HG02973 (cell line): ENCODE results near the gene SPTBN2.

Source experiments
- ATAC-seq: cut with Tn5 transposase; IDR thresholded peaks from one replicate; pipeline ENCODE4 v1.9.1; 2021; ENCODE audit warnings: moderate library complexity; ENCODE audit not compliant: unreplicated experiment

Gene SPTBN2

DNA sequence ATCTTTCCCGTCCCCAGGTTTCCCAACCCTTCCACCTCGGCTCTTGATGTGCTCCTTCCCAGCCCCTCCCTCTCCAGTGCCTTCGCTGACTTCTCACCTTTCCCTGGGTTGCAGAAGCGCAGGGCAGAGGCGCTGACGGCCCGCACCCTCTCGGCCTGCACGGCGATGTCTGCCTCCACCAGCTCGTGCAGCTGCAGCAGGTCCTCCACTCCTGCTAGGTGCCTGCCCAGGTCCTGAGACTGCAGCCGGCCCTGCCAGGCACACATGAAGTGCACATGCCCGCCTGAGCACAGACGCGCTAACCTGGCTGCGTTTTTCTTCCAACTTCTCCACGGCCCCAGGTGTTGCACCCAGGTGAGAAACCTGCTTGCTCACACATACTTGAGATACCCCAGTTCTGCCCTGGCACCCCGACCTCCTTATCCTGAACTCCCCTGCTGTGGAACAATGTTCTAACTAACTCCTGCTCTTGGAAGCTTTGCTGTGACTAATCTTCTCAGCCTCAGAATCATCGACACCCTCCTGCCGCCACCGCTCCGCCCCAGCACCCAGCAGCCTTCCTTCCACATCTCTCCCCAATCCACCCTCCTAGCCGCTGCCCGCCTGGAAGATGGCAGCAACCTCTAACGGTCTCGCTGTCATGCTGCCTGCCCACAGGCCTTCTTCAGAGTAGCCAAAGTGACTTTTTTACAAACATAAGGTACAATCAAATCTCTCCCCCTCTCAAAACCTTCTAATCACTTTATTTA lies 23.3 kb downstream of the SPTBN2 start:
- ATAC-seq, result no peak

GRCh38 chr11:66704659-66705360 lies 24.2 kb downstream of the SPTBN2 start:
- no peak for ATAC-seq

DNA sequence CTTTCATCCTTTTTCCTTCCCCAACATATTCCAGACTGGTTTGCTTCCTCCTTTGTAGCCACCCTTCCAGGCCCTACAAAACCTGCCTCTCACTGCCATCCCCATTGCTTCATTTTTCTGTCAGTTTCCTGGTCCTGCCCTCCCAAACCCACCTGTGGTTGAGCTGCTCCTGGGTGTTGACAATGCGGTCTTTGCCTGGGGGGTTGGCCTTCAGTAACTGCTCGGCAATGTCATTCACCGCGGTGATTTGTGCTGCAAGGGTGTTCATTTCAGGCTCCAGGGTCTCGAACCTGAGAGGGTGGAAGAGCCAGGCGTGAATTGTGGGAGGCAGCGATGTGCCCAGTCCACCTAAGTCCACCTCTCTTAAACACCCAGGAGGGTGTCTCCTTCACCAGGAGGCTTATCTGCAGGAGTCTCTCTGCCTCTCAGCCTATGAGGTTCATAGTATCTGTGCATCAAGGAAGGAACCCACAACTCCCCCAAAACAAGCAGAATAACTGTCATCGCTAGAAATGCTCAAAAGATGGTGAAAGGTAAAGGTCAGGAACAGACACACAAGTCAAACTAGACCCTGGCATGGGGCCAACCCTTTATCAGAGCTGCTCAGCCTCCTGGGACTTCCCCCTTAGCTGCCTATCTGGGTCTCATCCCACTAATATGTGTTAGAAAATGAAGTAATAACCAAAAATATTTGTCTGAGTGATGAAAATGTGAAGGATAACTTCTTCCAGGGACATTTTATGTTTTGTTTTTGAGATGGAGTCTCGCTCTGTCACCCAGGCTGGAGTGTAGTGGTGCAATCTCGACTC lies 27.4 kb downstream of the SPTBN2 start:
- ATAC-seq, result no peak

DNA sequence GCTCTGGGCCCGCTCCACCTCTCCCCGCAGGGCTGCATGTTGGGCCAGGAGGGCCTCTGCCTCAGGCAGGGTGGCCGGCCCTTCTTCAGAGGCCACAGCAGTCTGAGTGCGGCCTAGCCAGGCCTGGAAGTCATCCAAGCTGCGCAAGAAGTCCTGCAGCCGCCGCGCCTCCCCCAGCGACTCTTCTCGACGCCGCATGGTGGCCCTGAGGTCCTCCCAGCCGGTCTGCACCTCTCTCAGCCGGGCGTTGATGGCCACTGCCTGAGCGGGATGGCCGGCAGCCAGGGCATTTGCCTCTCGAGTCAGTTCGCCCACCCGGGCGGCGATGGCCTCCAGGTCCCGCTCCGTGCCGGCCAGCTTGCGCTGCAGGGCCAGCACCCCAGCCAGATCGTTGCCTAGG lies 28.3 kb downstream of the SPTBN2 start:
- no peak for ATAC-seq

DNA sequence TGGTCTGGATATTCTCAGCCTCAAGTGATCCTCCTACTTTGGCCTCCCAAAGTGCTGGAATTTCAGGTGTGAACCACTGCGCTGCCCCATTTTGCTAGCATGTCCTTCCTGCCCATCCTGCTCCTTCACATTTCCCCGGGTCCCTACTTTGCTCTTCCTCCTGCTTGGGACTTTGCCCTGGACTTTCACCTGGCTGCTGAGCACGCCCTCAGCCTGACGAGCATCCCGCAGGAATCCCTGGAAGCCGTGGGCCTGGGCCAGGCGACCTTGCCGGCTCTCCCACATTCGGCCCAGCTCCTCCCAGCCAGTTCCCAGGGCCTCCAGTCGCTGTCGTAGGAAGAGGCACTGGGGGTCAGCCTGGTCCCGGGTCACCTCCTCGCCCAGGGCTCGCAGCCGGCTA lies 28.7 kb downstream of the SPTBN2 start:
- ATAC-seq, result no peak

- ATAC-seq, result no peak
Observed at GRCh38 chr11:66698491-66698890, 30.5 kb downstream of the SPTBN2 start.

DNA sequence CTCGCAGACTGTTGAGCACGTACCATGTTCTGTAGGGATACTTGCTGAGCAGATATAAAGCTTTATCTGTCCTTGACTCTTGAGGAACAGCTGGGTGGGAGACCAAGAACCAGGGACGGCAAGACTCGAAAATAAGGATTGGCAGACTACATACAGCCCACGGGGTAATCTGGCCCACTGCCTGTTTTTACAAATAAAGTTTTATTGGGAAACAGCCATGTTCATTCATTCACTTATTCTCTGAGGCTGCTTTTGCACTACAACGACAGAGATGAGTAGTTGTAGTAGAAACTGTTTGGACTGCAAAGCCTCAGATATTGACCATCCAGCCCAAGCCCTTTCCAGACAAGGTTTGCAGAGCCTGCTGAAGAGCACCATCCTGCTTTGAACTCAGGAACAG lies 31.0 kb downstream of the SPTBN2 start:
- no peak for ATAC-seq

GRCh38 chr11:66696146-66696545 lies 32.9 kb downstream of the SPTBN2 start:
- ATAC-seq, result no peak

- ATAC-seq, result no peak
Observed at GRCh38 chr11:66694732-66695207, 34.2 kb downstream of the SPTBN2 start.

GRCh38 chr11:66694056-66694410 lies 35.0 kb downstream of the SPTBN2 start:
- ATAC-seq, result no peak

DNA sequence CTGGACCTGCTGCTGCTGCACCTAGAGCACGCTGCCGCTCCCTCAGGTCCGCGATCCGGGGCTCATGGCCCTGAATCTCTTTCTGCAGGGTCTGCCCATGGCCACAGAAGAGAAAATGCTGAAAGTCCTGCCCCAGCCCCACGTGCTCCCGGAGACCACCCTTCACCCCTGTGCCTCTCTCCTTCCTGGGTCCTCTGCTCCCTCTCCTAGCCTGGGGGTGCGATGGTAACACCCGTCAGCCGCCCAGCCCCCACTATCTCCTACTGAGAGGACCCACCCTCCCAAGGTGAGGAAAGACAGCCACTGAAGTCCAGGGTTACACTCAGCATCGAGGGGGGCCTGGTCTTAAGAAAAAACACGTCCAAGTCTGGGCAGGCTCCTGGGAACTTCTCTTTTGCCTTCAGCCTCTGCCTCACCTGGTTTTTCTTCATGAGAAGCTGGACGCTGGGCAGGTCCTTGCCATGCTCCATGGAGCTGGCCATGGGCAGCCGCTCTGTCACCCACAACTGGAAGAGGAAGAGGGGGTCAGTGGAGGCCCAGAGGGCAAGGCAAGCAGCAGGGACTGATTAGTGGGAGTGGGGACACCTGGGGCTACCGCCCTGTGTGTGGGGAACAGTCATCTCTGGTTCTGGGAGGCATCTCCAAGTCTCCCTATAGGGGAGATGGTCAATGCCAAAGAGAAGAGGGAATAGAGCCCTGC lies 35.5 kb downstream of the SPTBN2 start:
- no peak for ATAC-seq

- no peak for ATAC-seq
Observed at GRCh38 chr11:66692871-66693331, 36.1 kb downstream of the SPTBN2 start.

GRCh38 chr11:66692446-66692845 lies 36.6 kb downstream of the SPTBN2 start:
- ATAC-seq, result no peak

DNA sequence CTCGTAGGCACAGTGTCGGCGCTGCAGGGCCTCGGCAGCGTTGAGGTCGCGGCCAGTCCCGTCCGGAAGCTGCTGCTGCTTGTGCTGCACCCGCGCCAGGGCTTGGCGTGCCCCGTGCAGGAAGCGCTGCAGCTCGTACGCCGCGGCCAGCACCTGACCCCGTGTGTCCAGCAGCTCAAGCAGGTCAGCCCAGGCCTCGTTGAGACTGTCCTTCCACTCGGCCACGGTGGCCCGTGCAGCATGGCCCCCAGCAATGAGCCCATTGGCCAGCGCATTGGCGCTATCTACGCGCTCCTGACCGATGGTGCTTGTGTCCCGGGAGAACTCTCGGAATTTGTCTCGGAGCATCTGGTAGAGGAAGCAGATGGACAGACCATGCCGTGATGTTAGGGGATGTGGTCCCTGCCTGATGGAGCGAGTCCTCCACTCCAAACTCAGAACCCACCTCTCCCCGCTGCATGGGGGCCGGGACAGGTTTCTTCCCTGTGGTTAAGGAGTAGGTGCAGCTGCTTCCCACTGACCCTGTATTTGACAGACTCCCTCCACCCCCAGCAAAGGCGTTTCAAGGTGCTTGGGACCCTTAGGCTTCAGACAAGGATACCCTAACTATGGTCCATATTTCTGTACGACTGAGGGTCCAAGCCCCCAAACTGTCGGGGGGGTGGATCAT lies 37.6 kb downstream of the SPTBN2 start:
- no peak for ATAC-seq

- no peak for ATAC-seq
Observed at GRCh38 chr11:66689661-66690590, 39.1 kb downstream of the SPTBN2 start.

DNA sequence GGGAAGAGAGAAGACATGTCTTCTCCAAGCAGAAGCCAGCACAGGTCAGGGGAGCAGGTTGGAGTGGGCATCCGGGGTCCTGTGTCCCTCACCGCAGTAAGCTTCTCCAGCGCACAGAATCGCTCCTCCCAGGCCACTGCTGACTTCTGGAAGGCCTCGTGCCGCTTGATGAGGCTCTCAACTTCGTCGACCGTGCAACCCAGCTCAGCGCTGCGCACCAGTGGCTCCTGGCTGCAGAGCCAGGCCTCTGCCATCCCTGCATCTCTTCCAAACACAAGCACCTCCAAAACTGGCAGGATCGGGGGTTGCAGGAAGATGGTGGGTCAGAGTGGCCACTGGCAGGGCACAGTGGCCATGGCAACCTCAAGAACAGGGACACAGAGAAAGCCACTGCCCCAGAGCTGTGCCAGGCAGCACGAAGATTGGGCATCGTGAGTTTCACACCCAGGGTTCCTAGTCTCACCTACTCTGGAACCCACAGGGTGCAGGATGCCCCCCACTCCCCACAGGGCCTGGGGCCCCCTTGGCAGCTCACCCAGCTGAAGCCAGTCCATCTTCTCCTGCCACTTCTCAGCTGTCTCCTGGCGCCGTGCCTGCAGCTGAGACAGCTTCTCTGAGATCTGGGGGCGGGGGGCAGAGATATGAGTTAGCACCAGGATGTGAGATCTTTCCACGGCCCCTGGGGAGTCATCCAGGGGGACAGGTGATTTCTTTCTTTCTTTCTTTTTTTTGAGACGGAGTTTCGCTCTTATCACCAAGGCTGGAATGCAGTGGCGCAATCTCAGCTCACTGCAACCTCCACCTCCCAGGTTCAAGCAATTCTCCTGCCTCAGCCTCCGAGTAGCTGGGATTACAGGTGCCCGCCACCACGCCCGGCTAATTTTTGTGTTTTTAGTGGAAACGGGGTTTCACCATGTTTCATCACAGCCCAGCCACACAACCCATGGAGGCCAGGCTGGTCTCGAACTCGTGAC lies 40.2 kb downstream of the SPTBN2 start:
- no peak for ATAC-seq

- no peak for ATAC-seq
Observed at GRCh38 chr11:66687831-66688281, 41.2 kb downstream of the SPTBN2 start.
